K562 (cell line): ENCODE results near the gene RPS19. TPM values are rescaled to one million over a fixed set of nuclear protein-coding genes. Genes with fewer than 3 reads are reported as not detected.

Source experiments
- ATAC-seq: fragments of 200-7000 bp; cut with Tn5 transposase; 3 replicates; pipeline ENCODE4 v1.9.1; 2020; ENCODE audit warnings: moderate library complexity
- BruUV-seq: library from RNA; stranded (reverse); fragments of 400-500 nt; replicated peaks from 2 replicates; lab custom pipeline; 2021; lab: Mats Ljungman, UMichigan
- CTCF ChIA-PET: fragments of 300-600 bp; formaldehyde crosslinking; extraction: SDS; loops from one replicate; lab custom pipeline; 2021; ENCODE audit warnings: low intra/inter-chr PET ratio; lab: Yijun Ruan, JAX
- POLR2A ChIA-PET: fragments of 300-600, 350-650 bp; sonication (Branson Sonifier 250); formaldehyde crosslinking; extraction: SDS; loops from one replicate; lab custom pipeline; 2021; ENCODE audit warnings: antibody characterized with exemption, inconsistent platforms; lab: Yijun Ruan, JAX
- DNase-seq, 4 experiments: peaks; one replicate each; pipeline versions ENCODE4 v3.0.0 to v3.0.0-alpha.2; 2011 to 2018; ENCODE audit warnings: low spot score in 3 of 4, mixed read lengths in 3 of 4; ENCODE audit errors: extremely low read depth in 1 of 4
- FAIRE-seq: peaks from 2 replicates; lab custom pipeline; 2011; peaks lifted over from hg19 to GRCh38; lab: Jason Lieb, UNC
- H2AFZ ChIP-seq: 2 replicates; pipeline ENCODE4 v1.6.0; 2011; ENCODE audit warnings: low read depth, low read length, control low read depth, inconsistent platforms
- H3K27ac ChIP-seq: fragments of 200-600 bp; 3 replicates; pipeline ENCODE4 v1.8.0; 2011; ENCODE audit warnings: low read depth, mild to moderate bottlenecking, control low read depth, inconsistent platforms, low read length, moderate library complexity, mixed read lengths; ENCODE audit errors: extremely low read depth
- H3K27me3 ChIP-seq, 2 experiments: fragments of 300-600 bp in 1 of 2; 2 replicates in 1 of 2; 3 replicates in 1 of 2; pipeline versions ENCODE4 v1.6.0 to v1.8.0; 2011; ENCODE audit warnings: inconsistent platforms in 2 of 2, low read length in 2 of 2, mild to moderate bottlenecking in 1 of 2, mixed read lengths in 1 of 2, moderate library complexity in 1 of 2; ENCODE audit not compliant: control insufficient read depth in 2 of 2, insufficient read depth in 2 of 2
- H3K36me3 ChIP-seq: fragments of 300-600 bp; 3 replicates; pipeline ENCODE4 v1.8.0; 2011; ENCODE audit warnings: mild to moderate bottlenecking, low read length, inconsistent platforms; ENCODE audit not compliant: control insufficient read depth, insufficient read depth
- H3K4me1 ChIP-seq, 2 experiments: fragments of 200-600 bp in 1 of 2; replicated peaks in 1 of 2; 2 replicates in 1 of 2; 3 replicates in 1 of 2; pipeline versions ENCODE4 v1.5.1 to v1.8.0; 2011; ENCODE audit warnings: inconsistent platforms in 2 of 2, low read length in 2 of 2, mild to moderate bottlenecking in 1 of 2, mixed read lengths in 1 of 2, moderate library complexity in 1 of 2; ENCODE audit not compliant: control insufficient read depth in 2 of 2, insufficient read depth in 2 of 2
- H3K4me2 ChIP-seq: 2 replicates; pipeline ENCODE4 v1.6.1; 2011; ENCODE audit warnings: low read length, control low read depth, inconsistent platforms, mixed read lengths; ENCODE audit not compliant: insufficient read depth
- H3K4me3 ChIP-seq: fragments of 200-600 bp; sonication (generic), shearing (Covaris generic); 2 replicates; pipeline ENCODE4 v1.5.1; 2016; ENCODE audit warnings: control low read depth, inconsistent platforms
- H3K79me2 ChIP-seq: fragments of 200-600 bp; 3 replicates; pipeline ENCODE4 v1.8.0; 2011; ENCODE audit warnings: low read length, inconsistent platforms; ENCODE audit not compliant: control insufficient read depth, insufficient read depth
- H3K9ac ChIP-seq, 2 experiments: 2 replicates each; pipeline versions ENCODE4 v1.6.0 to v1.6.1; 2011; ENCODE audit warnings: low read depth in 2 of 2, low read length in 2 of 2, control low read depth in 1 of 2, inconsistent platforms in 1 of 2, mild to moderate bottlenecking in 1 of 2, mixed read lengths in 1 of 2; ENCODE audit not compliant: insufficient read depth in 1 of 2
- H3K9me1 ChIP-seq: one replicate; pipeline ENCODE4 v1.6.0; 2011; ENCODE audit warnings: inconsistent platforms, mild to moderate bottlenecking, low read length, moderate library complexity; ENCODE audit not compliant: control insufficient read depth, insufficient read depth
- H3K9me3 ChIP-seq: replicated peaks from 2 replicates; pipeline ENCODE4 v1.5.1; 2011; ENCODE audit warnings: low read depth, low read length, inconsistent platforms; ENCODE audit not compliant: control insufficient read depth, insufficient read depth
- H4K20me1 ChIP-seq: replicated peaks from 2 replicates; pipeline ENCODE4 v1.6.1; 2011; ENCODE audit warnings: low read length, inconsistent platforms, mixed read lengths; ENCODE audit not compliant: control insufficient read depth, insufficient read depth
- ATF7 ChIP-seq: fragments of 450-650 bp; IDR thresholded peaks from 2 replicates; pipeline ENCODE4 v1.7.1; 2014; ENCODE audit warnings: mild to moderate bottlenecking, moderate library complexity
- CHAMP1 ChIP-seq: fragments of 450-650 bp; IDR thresholded peaks from 2 replicates; pipeline ENCODE4 v1.6.1; 2016; ENCODE audit warnings: mild to moderate bottlenecking
- CREBBP ChIP-seq: IDR thresholded peaks from one replicate; pipeline ENCODE4 v1.6.1; 2012; ENCODE audit warnings: low read depth, mild to moderate bottlenecking, control low read depth, inconsistent platforms, low read length
- HNRNPUL1 ChIP-seq: fragments of 200-400 bp; formaldehyde crosslinking; IDR thresholded peaks from 2 replicates; pipeline ENCODE4 v1.6.1; 2017; ENCODE audit warnings: low read length
- MBD2 ChIP-seq: sonication (generic); IDR thresholded peaks from 2 replicates; pipeline ENCODE4 v1.6.1; 2016; ENCODE audit warnings: low read depth, borderline replicate concordance
- POLR2A ChIP-seq: fragments of 450-650 bp; conservative IDR thresholded peaks from 2 replicates; pipeline ENCODE4 v1.6.1; 2016
- PRPF4 ChIP-seq: fragments of 200-400 bp; formaldehyde crosslinking; IDR thresholded peaks from one replicate; pipeline ENCODE4 v1.6.1; 2017; ENCODE audit warnings: low read length, low read depth, mild to moderate bottlenecking; ENCODE audit not compliant: insufficient read depth, poor library complexity, severe bottlenecking
- RBM25 ChIP-seq: fragments of 200-400 bp; formaldehyde crosslinking; IDR thresholded peaks from 2 replicates; pipeline ENCODE4 v1.6.1; 2018; ENCODE audit warnings: low read length, low read depth, moderate library complexity; ENCODE audit not compliant: severe bottlenecking
- SMARCA4 ChIP-seq: fragments of 450-650 bp; IDR thresholded peaks from 2 replicates; pipeline ENCODE4 v1.6.1; 2016
- STAG1 ChIP-seq: sonication (generic); formaldehyde crosslinking; IDR thresholded peaks from 2 replicates; pipeline ENCODE4 v1.5.0; 2020; ENCODE audit warnings: missing genetic modification reagents, borderline replicate concordance
- ZC3H4 ChIP-seq: sonication (generic); formaldehyde crosslinking; IDR thresholded peaks from 2 replicates; pipeline ENCODE4 v1.9.0; 2021; ENCODE audit warnings: missing genetic modification reagents, borderline replicate concordance
- ZFP36 ChIP-seq: fragments of 150-350 bp; IDR thresholded peaks from 2 replicates; pipeline ENCODE4 v1.6.1; 2018; ENCODE audit warnings: low read length, low read depth; ENCODE audit not compliant: partially characterized antibody
- ZNF224 ChIP-seq: sonication (generic); formaldehyde crosslinking; IDR thresholded peaks from 2 replicates; pipeline ENCODE4 v1.8.0; 2022; ENCODE audit warnings: mild to moderate bottlenecking, missing genetic modification reagents
- ZNF316 ChIP-seq: fragments of 450-650 bp; IDR thresholded peaks from 2 replicates; pipeline ENCODE4 v1.6.1; 2016
- ZNF561 ChIP-seq: fragments of 450-650 bp; formaldehyde crosslinking; conservative IDR thresholded peaks from 2 replicates; pipeline ENCODE4 v1.4.0; 2020; ENCODE audit warnings: mild to moderate bottlenecking, moderate library complexity
- ZNF707 ChIP-seq: fragments of 250-450 bp; sonication (Bioruptor Pico); conservative IDR thresholded peaks from 2 replicates; pipeline ENCODE4 v1.8.0; 2022; ENCODE audit warnings: inconsistent platforms, mild to moderate bottlenecking, moderate library complexity
- WGBS: fragments of 100-300 bp; shearing (Covaris generic); methylation state at CpG from one replicate; pipeline ENCODE4 v1.1.6; 2016; ENCODE audit warnings: low coverage, mixed read lengths; ENCODE audit not compliant: insufficient coverage; ENCODE audit errors: missing lambda C conversion rate; 5-methylcytosine and 5-hydroxymethylcytosine counted together
- in situ Hi-C: fragments of 300-500 bp; cut with MboI; formaldehyde crosslinking; loops from 4 replicates; pipeline ENCODE4 v1.15.0; 2018; ENCODE audit warnings: inconsistent platforms, mixed read lengths
- intact Hi-C: fragments of 100-400 bp; cut with micrococcal nuclease; formaldehyde crosslinking; loops from 2 replicates; pipeline ENCODE4 v1.14.2; 2022
- polyA plus RNA-seq, 8 experiments: library from polyadenylated mRNA; depleted of rRNA in 4 of 8; stranded (reverse) in 5 of 8; unstranded in 3 of 8; fragments of >200 nt; fragmentation: Nextera tagmentation in 2 of 8; fragmentation: Illumina TruSeq in 1 of 8; extraction: Ambion mirVana in 2 of 8; extraction: Trizol in 1 of 8; gene quantifications; 2 replicates each; pipeline versions ENCODE4 v1.2.1 to v1.2.3, GENCODE V29; 2011 to 2014; ENCODE audit warnings: inconsistent platforms in 1 of 8, missing spikeins in 1 of 8
- total RNA-seq, 7 experiments: library from RNA; depleted of rRNA in 6 of 7; stranded (reverse); fragments of >200 nt in 6 of 7; fragmentation: Illumina TruSeq in 2 of 7; extraction: Trizol in 2 of 7; gene quantifications; 2 replicates each; pipeline versions ENCODE4 v1.2.1 to v1.2.3, GENCODE V29; 2011 to 2021; ENCODE audit warnings: low replicate concordance in 1 of 7
- TF ChIP-seq, protein P1 (sequence below): sonication (generic); formaldehyde crosslinking; IDR thresholded peaks from 2 replicates; pipeline ENCODE4 v1.8.0; 2022; ENCODE audit warnings: missing genetic modification reagents, mild to moderate bottlenecking, moderate library complexity, borderline replicate concordance

Gene RPS19
- total and polyA plus RNA-seq, 9 of the 15 experiments (the other 6 are each of a cell fraction or from before 2014, with no cell fraction given) = 1,964 to 3,408 (median 2,747) TPM

DNA sequence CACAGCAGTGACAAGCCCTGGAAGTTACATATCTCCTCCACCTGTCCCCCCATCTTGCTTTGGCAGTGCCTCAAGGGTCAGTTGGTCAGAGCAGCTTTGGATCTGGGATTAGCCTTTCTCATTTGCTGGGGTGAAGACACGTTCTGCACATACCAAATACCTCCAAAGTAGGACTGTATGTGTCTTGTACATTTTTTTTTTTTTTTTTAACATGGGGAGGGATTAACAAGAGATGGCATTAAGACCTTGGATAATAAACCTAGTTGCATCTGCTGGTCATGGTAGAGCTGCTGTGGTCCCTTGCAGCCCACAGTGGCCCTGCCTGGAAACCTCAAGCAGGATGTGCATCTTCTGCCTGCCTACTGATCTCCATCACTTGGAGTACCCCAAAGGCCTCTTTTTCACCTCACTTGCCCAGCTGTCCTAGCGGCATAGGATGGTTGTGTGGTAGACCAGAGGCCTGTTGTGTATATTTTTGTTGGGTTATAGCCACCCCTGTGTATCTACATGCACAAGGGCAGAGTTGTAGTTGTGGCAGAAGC is 2.5 kb downstream of the RPS19 start:
- no peaks in the 10 kb centered on the region for H3K9me3 ChIP-seq
- no TSS peak for BruUV-seq
- H3K27me3 ChIP-seq = no peaks in the 10 kb centered on the region
- POLR2A ChIA-PET = interaction anchor here (0.6 to 3.2 kb wide), 5 partner anchors 10 to 408 kb away, joined by 3 to 25 read pairs (median 4); no protein-coding TSS in a partner anchor
- peaks cover 67% of the 10 kb centered on the region for H3K36me3 ChIP-seq
- peak overlapping the region; percentile 97 to 100 for H3K9ac ChIP-seq
- 62% methylated on average over 2 of the region's 2 CpGs for WGBS
- H3K27ac ChIP-seq = peak overlapping the region; percentile 99
- H3K4me1 ChIP-seq = peaks cover 30% of the 10 kb centered on the region in 2 experiments
- no peak overlapping the region for H2AFZ ChIP-seq
- CTCF ChIA-PET = no interaction called here
- peaks cover 8% of the 10 kb centered on the region for H3K9me1 ChIP-seq
- no peak for TF ChIP-seq STAG1 (CRISPR knock-in tag)
- TF ChIP-seq ATF7 = no peak
- TF ChIP-seq MBD2 = no peak
- TF ChIP-seq, protein P1, sequence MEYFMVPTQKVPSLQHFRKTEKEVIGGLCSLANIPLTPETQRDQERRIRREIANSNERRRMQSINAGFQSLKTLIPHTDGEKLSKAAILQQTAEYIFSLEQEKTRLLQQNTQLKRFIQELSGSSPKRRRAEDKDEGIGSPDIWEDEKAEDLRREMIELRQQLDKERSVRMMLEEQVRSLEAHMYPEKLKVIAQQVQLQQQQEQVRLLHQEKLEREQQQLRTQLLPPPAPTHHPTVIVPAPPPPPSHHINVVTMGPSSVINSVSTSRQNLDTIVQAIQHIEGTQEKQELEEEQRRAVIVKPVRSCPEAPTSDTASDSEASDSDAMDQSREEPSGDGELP (CRISPR knock-in tag) = no peak
- no peak for TF ChIP-seq RBM25
- no peak for TF ChIP-seq PRPF4
- no peak for TF ChIP-seq ZC3H4 (CRISPR knock-in tag)
- TF ChIP-seq POLR2A = peak; percentile 37
- TF ChIP-seq SMARCA4 = no peak
- TF ChIP-seq ZNF561 (CRISPR knock-in tag) = no peak
- no peak for TF ChIP-seq CHAMP1
- TF ChIP-seq ZNF707 = no peak
- no peak for TF ChIP-seq CREBBP
- TF ChIP-seq ZNF224 (CRISPR knock-in tag) = no peak
- TF ChIP-seq ZNF316 = no peak
- no peak for TF ChIP-seq ZFP36
- 0 out of 2 replicates have a peak, but pooled peaks have one; percentile 14 for TF ChIP-seq HNRNPUL1
- H3K79me2 ChIP-seq = peaks cover 72% of the 10 kb centered on the region
- no peak for DNase-seq
- no peak for ATAC-seq
- H4K20me1 ChIP-seq = peaks cover 39% of the 10 kb centered on the region
- peak overlapping the region; percentile 95 for H3K4me2 ChIP-seq
- H3K4me3 ChIP-seq = peak overlapping the region; percentile 93; the same call in 1 of the 2 replicates
- FAIRE-seq = no peak
- in situ Hi-C loops (no loop called here), intact Hi-C loops (no loop called here)
